GM19239 (cell line): ENCODE results near the gene CASK.
"Not testable (repeated sequence)": the region's sequence is repeated elsewhere in the genome, so short reads cannot be mapped to it uniquely, and the experiment has no call there.

Experiments
- DNase-seq: peaks from one replicate; pipeline ENCODE4 v3.0.0; 2011; ENCODE audit warnings: low spot score; ENCODE audit not compliant: insufficient read length
- FAIRE-seq: peaks from 2 replicates; lab custom pipeline; 2011; peaks lifted over from hg19 to GRCh38; lab: Jason Lieb, UNC

The CASK gene

GRCh38 chrX:41750716-41751115 is 172.6 kb downstream of the CASK start:
- no peak for DNase-seq
- FAIRE-seq = no peak

GRCh38 chrX:41739871-41740270 is 183.5 kb downstream of the CASK start:
- FAIRE-seq (peak; percentile 73), DNase-seq (no peak)

GRCh38 chrX:41737065-41737464 is 186.3 kb downstream of the CASK start:
- FAIRE-seq (peak; percentile 79), DNase-seq (no peak)

- no peak for FAIRE-seq
- DNase-seq = no peak
These were observed 188.8 kb downstream of the CASK start for GRCh38 chrX:41734530-41734929.

GRCh38 chrX:41733939-41734338 is 189.4 kb downstream of the CASK start:
- peak; percentile 99 for FAIRE-seq
- peak; percentile 9 for DNase-seq

DNA sequence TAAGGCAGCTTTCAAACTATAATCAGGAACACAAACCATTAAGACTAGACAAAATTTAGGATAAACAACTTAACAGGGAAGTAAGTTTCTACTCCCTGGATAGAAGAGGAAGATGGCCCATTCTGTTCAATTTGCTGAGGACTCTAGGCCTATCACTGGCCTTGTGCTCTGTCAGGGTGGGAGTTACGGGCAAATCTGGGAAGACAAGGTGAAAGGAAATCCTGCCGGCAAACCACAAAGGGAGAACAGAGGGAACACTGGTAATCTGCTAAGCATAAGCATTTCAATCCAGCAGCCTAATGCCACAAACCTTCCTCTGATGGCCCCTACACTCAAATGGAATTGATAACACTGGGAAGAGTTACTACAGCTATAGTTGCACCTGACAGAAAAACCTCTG is 191.1 kb downstream of the CASK start:
- FAIRE-seq = no peak

DNA sequence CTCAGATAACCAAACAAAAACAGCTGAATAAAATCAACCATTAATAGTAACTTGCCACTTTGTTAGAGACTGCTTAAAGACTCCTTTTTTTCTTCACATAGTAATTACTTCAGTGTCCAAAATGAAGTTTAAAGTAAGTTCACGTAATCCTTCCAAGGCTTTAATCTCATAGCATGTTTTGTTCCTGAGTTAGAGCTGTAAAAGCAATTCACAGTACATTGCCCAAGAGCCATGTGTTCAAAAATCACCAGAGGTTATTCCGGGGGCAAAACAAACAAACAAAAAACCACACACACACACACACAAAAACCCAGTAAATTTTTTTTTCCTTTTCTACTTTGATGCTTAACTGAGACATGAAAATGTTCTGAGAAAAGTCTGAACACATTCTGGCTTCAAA is 193.3 kb downstream of the CASK start:
- FAIRE-seq (no peak), DNase-seq (no peak)

More for the DNA sequence above, 191.1 kb downstream of the CASK start:
- DNase-seq = no peak

GRCh38 chrX:41728125-41728524 is 195.2 kb downstream of the CASK start:
- no peak for DNase-seq
- no peak for FAIRE-seq

- DNase-seq (no peak), FAIRE-seq (no peak)
These were observed 199.5 kb downstream of the CASK start, which contains the start of gene GPR82 for GRCh38 chrX:41723826-41724225. Gene GPR82 (plus strand): TSS chrX:41724181. CDS start chrX:41727027, 2,846 bp downstream.

- DNase-seq (no peak), FAIRE-seq (peak; percentile 33)
These were observed 200.3 kb downstream of the CASK start for GRCh38 chrX:41722816-41723618.

DNA sequence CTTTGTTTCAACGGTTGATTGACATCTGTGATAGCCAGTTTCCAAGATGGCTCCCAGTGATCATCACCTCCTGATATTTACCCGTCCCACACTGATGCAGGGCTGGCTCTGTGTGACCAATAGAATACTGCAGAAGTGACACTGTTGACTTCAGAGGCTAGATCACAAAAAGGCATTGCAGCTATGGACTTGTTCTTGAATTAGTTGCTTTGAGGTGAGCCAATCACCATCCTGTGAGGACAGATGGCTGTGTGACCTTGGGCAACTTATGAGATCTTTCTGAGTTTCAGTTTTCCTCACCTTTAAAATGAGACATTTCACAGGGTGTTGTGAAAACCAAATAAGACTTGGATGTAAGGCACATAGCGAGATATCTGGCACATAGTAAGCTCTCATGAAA is 201.1 kb downstream of the CASK start:
- FAIRE-seq = no peak
- no peak for DNase-seq

DNA sequence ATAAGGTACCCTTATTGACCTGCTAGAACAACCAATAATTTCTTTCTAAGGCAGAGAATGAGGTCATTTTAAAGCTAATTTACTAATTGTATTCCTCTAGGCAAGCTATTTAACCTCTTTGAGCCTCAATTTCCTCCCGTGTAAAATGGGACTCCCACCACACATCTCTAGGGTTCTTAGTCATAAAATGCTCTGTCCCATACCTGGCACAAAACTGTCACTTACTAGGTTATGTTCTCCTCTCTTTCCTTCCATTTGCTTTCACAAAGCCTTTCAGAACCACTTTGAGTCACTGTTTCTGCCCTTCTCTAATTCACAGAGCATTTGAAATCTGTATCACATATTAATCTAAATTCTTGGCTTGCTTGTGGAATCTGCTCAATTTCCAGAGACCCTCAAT is 201.8 kb downstream of the CASK start:
- DNase-seq (no peak), FAIRE-seq (peak; percentile 89)

DNA sequence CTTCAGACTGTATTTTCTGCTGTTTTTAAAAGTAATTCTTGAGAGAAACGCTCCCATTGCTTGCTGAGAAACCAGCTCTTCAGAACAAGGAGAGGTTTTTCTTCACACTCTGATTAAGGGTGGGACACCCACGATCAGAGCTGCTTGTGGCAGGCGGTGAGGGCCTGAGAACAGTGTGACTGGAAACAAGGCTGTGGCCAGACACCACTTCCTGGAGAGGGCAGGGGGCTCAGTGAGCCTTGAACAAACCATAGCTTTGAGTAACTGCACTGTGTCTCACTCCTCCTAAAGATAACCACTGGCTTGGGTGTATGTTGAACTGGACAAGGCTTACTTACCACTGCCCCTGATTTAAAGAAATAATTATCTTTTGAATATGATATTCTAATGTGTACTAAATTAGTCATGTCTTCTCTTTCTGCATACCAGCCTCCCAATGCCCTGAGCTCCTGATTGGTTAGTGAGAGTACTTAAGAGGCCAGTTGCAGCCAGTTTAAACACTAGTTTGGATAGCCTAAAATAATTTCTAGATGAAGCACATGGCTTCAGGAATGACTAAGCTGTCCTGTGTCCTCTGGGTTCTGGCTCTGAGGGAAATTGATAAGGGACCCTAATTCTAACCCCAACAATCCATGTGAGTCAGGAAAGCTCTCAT is 203.1 kb downstream of the CASK start:
- DNase-seq (no peak), FAIRE-seq (peak; percentile 88)

GRCh38 chrX:41719610-41720009 is 203.7 kb downstream of the CASK start:
- not testable (repeated sequence) for FAIRE-seq

GRCh38 chrX:41718481-41719235 is 204.7 kb downstream of the CASK start:
- FAIRE-seq (no peak), DNase-seq (no peak)

More at GRCh38 chrX:41719610-41720009, 203.7 kb downstream of the CASK start:
- DNase-seq = not testable (repeated sequence)

DNA sequence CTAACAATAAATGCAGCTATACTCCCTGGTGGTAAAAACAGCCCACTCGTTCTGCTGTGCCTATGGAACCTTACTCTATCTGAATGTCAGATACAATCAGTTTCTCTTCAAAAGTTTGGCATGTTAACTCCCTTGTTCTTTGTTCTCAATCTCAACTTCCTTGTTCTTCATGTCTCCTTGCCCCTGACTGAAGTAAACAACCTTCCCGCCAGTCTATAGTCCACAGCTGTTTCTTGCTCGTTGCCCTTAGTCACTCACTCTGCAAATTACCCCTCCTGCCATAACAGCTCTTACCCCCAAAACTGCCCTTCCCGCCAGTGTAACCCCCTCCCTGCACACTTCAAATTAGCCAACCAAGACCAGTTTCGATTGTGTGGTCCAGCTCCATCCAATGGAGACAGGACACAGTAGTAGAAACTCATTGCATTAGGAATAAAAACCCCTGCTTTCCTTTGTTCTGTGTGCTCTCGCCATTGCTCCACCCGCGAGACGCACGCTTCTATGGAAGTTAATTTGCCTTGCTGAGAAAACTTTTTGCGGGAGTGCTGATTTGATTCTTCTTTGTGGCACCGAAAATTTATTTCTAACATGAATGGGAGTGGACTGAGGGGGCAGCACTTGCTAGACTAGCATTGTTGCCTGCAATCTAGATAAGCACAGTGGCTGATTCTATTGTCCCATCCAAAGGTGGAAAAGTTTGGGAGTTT is 206.4 kb downstream of the CASK start:
- DNase-seq (no peak), FAIRE-seq (no peak)

- no peak for DNase-seq
- peak; percentile 94 for FAIRE-seq
These were observed 207.1 kb downstream of the CASK start for GRCh38 chrX:41716222-41716621.

- FAIRE-seq (peak; percentile 86), DNase-seq (no peak)
These were observed 212.2 kb downstream of the CASK start for GRCh38 chrX:41711021-41711667.

DNA sequence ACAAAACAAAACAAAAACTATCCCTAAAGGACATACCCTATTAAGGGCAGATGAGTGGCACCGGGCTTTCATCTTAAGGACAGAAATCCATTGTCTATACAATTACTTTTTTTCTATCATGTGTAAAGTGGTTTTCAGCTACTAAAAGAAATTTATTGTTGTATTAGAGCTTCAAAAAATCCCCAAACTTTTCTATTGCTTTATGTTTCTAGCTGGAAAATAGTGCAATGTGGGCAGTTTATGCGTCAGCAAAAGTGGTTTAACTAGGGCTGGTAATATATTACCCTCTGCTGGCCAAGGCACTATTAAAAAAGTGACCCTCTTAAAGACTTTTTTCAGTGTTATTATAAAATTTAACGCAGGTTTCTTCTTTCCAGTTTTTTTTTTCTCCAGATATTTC is 214.9 kb downstream of the CASK start:
- no peak for DNase-seq
- FAIRE-seq = no peak

DNA sequence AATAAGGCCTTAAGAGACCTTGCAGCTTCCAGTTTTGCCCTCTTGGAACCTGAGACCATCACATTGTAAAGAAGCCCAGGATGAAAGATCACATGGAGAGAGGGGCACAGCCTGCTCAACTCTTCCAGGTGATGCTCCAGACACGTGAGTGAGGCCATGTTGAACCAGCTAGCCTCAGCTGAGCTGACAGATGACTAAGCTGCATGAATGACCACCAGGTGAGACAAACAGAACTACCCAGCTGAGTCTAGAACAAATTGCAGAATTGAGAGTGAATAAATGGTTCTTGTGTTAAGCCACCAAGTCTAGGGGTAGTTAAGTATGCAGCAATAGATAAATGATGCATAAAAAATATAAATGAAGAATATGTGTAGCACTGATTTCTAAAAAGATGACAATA is 216.1 kb downstream of the CASK start:
- DNase-seq (no peak), FAIRE-seq (peak; percentile 72)
